Sigmoid colon (tissue), 7 donors: ENCODE measurements around the gene METTL21C. TPM values are rescaled to one million over a fixed set of nuclear protein-coding genes. Genes with fewer than 3 reads are reported as not detected.

Source experiments
- DNase-seq: peaks from one replicate; pipeline ENCODE4 v3.0.0-alpha.2; 2019
- H3K27ac ChIP-seq, 4 donors: fragments of 200-600 bp; sonication (generic); one replicate each; pipeline ENCODE4 v1.5.1; 2016 to 2019; ENCODE audit warnings: mild to moderate bottlenecking in 1 of 4
- H3K27me3 ChIP-seq, 3 donors: fragments of 200-600 bp; sonication (generic); one replicate each; pipeline ENCODE4 v1.5.1; 2019; ENCODE audit warnings: mild to moderate bottlenecking in 1 of 3
- H3K36me3 ChIP-seq, 4 donors: fragments of 200-600 bp; sonication (generic); one replicate each; pipeline ENCODE4 v1.5.1; 2016 to 2019
- H3K4me1 ChIP-seq, 4 donors: fragments of 200-600 bp; sonication (generic); one replicate each; pipeline ENCODE4 v1.5.1; 2017 to 2019
- H3K4me3 ChIP-seq, 4 donors: fragments of 200-600 bp; sonication (generic); one replicate each; pipeline ENCODE4 v1.5.1; 2017 to 2019; ENCODE audit warnings: mild to moderate bottlenecking in 2 of 4, moderate library complexity in 1 of 4
- H3K9me3 ChIP-seq, 4 donors: fragments of 200-600 bp in 3 of 4; sonication (generic) in 3 of 4; one replicate each; pipeline versions ENCODE4 v1.5.1 to v1.6.1; 2013 to 2019
- EP300 ChIP-seq, 4 donors: sonication (generic); formaldehyde crosslinking; IDR thresholded peaks; one replicate each; pipeline ENCODE4 v1.6.1; 2017; ENCODE audit warnings: antibody characterized with exemption in 4 of 4
- POLR2A ChIP-seq, 2 donors: fragments of 450-650 bp; IDR thresholded peaks; one replicate each; pipeline ENCODE4 v1.6.1; 2016; ENCODE audit warnings: antibody characterized with exemption in 2 of 2, mild to moderate bottlenecking in 2 of 2, moderate library complexity in 2 of 2
- POLR2AphosphoS5 ChIP-seq, 4 donors: sonication (generic); formaldehyde crosslinking; IDR thresholded peaks; one replicate each; pipeline ENCODE4 v1.6.1; 2017; ENCODE audit warnings: antibody characterized with exemption in 4 of 4
- WGBS, 2 donors: extraction: QIAGEN DNeasy Blood & Tissue Kit; methylation state at CpG; one replicate each; pipeline ENCODE4 v1.1.7; 2013; 5-methylcytosine and 5-hydroxymethylcytosine counted together
- intact Hi-C: fragments of 100-400 bp; cut with DNase I; formaldehyde crosslinking; loops from one replicate; pipeline ENCODE4 v1.15.1; 2023
- polyA plus RNA-seq, 3 donors: library from polyadenylated mRNA; stranded (reverse); fragments of 200-250 nt; gene quantifications; one replicate each; pipeline ENCODE4 v1.2.3, GENCODE V29; 2013
- total RNA-seq, 4 donors: library from RNA; depleted of rRNA; stranded (reverse); fragments of >200 nt; gene quantifications; one replicate each; pipeline ENCODE4 v1.1.0, GENCODE V29; 2016
- TF ChIP-seq, protein P1 (sequence below), 4 experiments: fragments of 450-650 bp in 3 of 4; fragments of 200-600 bp in 1 of 4; IDR thresholded peaks; one replicate each; pipeline ENCODE4 v1.5.1; 2016 to 2019; ENCODE audit warnings: antibody characterized with exemption in 4 of 4, mild to moderate bottlenecking in 3 of 4, moderate library complexity in 2 of 4
- donor health status: healthy with polysubstance abuse.
- donor health status: Bipolar disorder and iron deficiency.
- donor health status: healthy.

The METTL21C gene
- total and polyA plus RNA-seq, 7 donors: 0.36 TPM; not detected in 6

DNA sequence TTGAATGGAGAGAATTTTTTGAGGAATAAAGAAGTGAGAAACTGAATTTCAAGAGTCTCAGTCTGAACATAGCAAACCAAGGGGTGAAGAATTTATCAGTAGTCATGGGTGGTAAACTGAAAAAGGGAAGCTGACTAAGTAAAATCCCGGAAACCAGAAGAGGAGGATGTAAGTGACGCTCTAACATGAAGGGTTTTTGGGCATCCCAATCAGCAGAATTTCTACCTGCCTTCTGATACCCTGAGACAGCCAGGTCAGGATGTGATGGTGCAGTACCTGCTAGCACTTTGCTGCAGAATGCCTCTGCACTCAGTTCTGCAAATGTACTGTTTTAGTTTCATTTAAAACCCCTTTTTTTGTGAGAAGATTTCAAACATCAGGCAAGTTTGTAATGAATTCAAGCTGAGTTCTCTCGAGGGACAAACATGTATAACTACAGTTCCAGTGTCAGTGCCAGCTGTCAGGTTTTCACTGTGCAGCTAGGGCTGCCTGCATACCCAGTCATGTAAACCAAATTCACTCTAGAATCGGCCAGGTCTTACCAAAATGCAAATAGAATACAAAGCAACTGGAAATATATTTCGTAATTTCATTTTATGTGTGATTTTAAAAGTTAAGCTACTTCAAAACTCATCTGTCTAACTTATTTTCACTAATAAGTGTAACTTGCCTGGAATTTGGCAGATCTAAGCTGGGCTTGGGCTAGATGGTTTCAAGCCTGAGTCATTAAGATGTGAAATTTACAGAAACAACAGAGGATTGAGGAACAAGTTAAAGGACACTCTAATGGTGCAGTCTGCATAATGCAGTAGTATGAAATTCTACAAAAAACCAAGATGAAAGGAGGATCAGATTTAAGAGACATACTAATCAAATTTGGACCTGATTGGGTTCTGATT is 13.8 kb downstream of the METTL21C start:
- no peak for DNase-seq
- intact Hi-C loops: no loop called here
- Histone ChIP-seq H3K4me3 (no peak overlapping the region), H3K27me3 (no peaks in the 10 kb centered on the region), H3K36me3 (peaks cover 0 to 41% (median 4%) of the 10 kb centered on the region in 4 donors), H3K4me1 (no peaks in the 10 kb centered on the region), H3K27ac (no peak overlapping the region), H3K9me3 (no peaks in the 10 kb centered on the region)
- WGBS, 2 donors: 63 to 77% methylated on average over 5 of the region's 5 CpGs
- TF ChIP-seq EP300 (IDR thresholded peaks at IDR 0.05) (no peak), POLR2AphosphoS5 (IDR thresholded peaks at IDR 0.05) (no peak), POLR2A (IDR thresholded peaks at IDR 0.05) (no peak)
- TF ChIP-seq, protein P1, sequence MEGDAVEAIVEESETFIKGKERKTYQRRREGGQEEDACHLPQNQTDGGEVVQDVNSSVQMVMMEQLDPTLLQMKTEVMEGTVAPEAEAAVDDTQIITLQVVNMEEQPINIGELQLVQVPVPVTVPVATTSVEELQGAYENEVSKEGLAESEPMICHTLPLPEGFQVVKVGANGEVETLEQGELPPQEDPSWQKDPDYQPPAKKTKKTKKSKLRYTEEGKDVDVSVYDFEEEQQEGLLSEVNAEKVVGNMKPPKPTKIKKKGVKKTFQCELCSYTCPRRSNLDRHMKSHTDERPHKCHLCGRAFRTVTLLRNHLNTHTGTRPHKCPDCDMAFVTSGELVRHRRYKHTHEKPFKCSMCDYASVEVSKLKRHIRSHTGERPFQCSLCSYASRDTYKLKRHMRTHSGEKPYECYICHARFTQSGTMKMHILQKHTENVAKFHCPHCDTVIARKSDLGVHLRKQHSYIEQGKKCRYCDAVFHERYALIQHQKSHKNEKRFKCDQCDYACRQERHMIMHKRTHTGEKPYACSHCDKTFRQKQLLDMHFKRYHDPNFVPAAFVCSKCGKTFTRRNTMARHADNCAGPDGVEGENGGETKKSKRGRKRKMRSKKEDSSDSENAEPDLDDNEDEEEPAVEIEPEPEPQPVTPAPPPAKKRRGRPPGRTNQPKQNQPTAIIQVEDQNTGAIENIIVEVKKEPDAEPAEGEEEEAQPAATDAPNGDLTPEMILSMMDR (IDR thresholded peaks at IDR 0.05): no peak

DNA sequence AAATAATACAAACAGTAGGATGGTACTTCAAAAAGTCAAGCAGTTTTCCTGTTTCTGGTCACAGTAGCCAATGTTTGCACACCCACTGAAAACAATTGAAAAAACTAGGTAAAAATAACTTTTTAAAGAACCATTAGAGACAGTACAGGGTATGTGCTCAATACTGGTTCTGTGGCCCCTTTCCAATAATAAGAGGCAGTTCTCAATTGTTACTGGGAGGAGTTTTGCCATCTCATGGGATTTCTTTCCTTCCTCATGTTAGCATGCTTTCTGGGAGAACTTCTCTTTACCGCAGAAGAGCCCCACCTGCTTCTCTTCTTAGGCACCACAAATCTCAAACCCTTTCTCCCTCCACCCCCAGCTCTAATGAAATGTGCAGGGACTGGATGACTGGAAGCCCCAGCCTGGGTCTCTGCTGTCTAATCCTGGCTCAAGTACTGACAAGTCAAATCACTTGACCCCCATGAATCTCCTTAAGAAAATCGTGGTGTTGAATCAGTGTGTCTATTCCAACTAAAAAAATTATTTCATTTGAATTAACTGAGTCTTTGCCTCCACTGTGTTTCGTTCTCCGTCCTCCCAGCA is 14.6 kb downstream of the METTL21C start:
- no peaks in the 10 kb centered on the region for H3K4me1 ChIP-seq
- intact Hi-C loops: no loop called here
- WGBS, 2 donors: 65 to 86% methylated on average over 4 of the region's 4 CpGs
- H3K36me3 ChIP-seq: peaks cover 0 to 50% (median 4%) of the 10 kb centered on the region in 4 donors
- no peak overlapping the region for H3K27ac ChIP-seq
- no peak for DNase-seq
- H3K4me3 ChIP-seq: no peak overlapping the region
- no peaks in the 10 kb centered on the region for H3K27me3 ChIP-seq
- H3K9me3 ChIP-seq: no peaks in the 10 kb centered on the region
- no peak for TF ChIP-seq POLR2A (IDR thresholded peaks at IDR 0.05)

DNA sequence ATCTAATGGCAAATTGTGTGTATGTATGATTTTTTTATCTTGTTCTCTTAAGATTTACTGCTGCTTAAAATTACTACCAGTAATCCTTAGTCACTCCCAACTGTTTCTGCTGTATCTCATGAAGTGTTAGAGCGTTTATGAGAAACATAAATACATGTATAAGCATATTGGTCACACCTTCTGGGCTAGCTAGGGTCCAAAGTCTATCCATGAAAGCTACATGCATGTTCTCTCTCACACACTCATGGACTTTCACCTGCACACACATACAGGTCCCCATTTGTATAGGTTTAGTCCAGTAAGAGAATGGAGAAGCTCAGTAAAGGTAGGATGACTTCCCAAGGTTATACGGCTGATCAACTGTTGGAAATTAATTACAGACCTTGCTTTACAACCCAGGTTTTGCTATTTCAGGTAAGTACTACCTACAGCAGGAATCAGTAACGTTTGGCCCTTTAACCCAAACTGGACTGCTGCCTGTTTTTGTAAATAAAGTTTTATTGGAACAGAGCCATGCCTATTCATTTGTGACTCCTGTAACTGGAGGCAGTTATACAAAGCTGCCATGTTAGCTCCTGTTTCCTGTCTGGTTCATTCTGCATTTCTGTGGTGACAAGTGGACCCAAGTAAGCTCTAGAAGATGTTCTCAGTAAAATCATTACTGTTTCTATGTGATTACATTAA is 15.3 kb downstream of the METTL21C start:
- Histone ChIP-seq H3K36me3 (peaks cover 0 to 56% (median 7%) of the 10 kb centered on the region in 4 donors), H3K4me3 (no peak overlapping the region), H3K4me1 (no peaks in the 10 kb centered on the region), H3K27ac (no peak overlapping the region), H3K9me3 (no peaks in the 10 kb centered on the region), H3K27me3 (no peaks in the 10 kb centered on the region)
- TF ChIP-seq, protein P1 (IDR thresholded peaks at IDR 0.05): no peak
- TF ChIP-seq POLR2AphosphoS5 (IDR thresholded peaks at IDR 0.05): no peak
- no peak for TF ChIP-seq EP300 (IDR thresholded peaks at IDR 0.05)
- TF ChIP-seq POLR2A (IDR thresholded peaks at IDR 0.05): no peak
- intact Hi-C loops: no loop called here
- WGBS, 2 donors: 32 to 62% methylated on average over 3 of the region's 3 CpGs
- no peak for DNase-seq

DNA sequence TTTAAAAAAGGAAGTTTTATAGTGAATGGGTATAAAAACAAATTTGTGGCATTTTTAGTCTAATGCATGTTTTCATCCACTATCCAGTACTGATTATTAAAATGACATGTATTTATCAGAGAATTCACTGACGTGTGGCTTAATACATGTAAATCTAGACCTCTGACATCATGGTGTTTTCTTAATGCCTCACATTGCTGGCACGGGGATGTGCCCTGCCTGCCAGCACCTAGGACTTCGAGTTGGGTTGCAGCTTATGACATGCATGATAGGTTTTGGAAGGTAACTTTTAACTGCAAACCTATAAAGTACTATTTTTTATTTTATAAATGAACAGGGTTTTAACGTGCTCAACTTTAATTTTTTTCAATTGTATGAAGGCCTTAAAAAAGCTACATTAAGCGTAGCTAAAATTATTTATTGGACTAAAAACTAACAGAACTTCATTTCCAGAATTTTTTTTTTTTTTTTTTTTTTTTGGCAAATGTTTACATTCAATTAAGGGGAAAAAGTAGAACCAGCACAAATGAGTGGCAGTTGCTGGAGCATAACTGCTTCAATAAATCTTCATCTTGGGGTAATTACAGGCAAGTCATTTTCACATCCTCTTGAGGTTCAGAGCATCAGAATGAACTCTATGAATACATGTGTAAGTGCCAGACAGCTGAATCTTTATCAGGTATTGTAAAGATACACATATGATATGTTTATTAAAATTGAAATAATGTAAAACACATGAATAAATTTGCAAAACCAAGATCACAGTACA is 16.3 kb downstream of the METTL21C start:
- H3K36me3 ChIP-seq: peaks cover 0 to 67% (median 13%) of the 10 kb centered on the region in 4 donors
- intact Hi-C loops: no loop called here
- H3K4me1 ChIP-seq: no peaks in the 10 kb centered on the region
- H3K4me3 ChIP-seq: no peak overlapping the region
- H3K9me3 ChIP-seq: no peaks in the 10 kb centered on the region
- 91% methylated on average over 5 of the region's 5 CpGs for WGBS, 2 donors
- TF ChIP-seq, protein P1 (IDR thresholded peaks at IDR 0.05): no peak
- no peak for DNase-seq
- no peak overlapping the region for H3K27ac ChIP-seq
- no peaks in the 10 kb centered on the region for H3K27me3 ChIP-seq
